ENCODE results near the gene CEP89.

CEP89 gene

GRCh38 chr19:32917616-32917996, 54.2 kb downstream of the CEP89 start:
- TF ChIP-seq, protein P1, sequence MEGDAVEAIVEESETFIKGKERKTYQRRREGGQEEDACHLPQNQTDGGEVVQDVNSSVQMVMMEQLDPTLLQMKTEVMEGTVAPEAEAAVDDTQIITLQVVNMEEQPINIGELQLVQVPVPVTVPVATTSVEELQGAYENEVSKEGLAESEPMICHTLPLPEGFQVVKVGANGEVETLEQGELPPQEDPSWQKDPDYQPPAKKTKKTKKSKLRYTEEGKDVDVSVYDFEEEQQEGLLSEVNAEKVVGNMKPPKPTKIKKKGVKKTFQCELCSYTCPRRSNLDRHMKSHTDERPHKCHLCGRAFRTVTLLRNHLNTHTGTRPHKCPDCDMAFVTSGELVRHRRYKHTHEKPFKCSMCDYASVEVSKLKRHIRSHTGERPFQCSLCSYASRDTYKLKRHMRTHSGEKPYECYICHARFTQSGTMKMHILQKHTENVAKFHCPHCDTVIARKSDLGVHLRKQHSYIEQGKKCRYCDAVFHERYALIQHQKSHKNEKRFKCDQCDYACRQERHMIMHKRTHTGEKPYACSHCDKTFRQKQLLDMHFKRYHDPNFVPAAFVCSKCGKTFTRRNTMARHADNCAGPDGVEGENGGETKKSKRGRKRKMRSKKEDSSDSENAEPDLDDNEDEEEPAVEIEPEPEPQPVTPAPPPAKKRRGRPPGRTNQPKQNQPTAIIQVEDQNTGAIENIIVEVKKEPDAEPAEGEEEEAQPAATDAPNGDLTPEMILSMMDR (IDR thresholded peaks at IDR 0.05; ENCODE audit: insufficient read depth, missing control alignments): no peak
- DNase-seq (ENCODE audit: insufficient read length, low spot score) (no peak), FAIRE-seq (no peak)

DNA sequence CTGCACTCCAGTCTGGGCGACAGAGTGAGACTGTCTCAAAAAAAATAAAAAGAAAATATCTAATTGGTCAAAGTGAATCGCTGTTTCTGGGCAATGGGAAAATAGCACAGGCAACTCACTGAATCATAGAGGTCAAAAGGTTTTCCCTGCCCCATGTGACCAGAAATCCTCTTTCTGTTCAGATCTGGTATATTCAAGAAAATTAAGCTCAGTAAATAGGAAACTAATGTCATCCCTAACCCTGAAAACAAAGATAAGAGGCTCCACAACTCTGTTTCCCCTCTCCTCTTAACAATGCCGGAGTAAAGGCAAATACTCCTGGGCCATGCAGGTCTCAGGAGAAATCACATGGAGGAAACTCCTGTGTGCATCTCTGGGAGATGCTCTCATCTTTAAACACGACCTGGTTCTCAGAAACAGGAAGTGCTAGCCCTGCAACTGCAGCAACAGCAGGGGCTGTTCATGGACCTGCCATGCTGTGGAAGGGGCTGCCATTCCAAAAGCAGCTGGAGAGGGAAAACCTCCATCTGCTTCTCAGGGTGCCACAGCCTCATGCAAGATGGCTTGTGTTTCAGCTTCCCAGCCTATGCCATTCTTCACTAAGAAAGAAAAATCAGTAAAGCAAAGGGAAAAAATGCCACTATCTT, 54.7 kb downstream of the CEP89 start:
- TF ChIP-seq, protein P1 (IDR thresholded peaks at IDR 0.05; ENCODE audit: insufficient read depth, missing control alignments): no peak
- no peak for FAIRE-seq
- DNase-seq (ENCODE audit: insufficient read length, low spot score): no peak

DNA sequence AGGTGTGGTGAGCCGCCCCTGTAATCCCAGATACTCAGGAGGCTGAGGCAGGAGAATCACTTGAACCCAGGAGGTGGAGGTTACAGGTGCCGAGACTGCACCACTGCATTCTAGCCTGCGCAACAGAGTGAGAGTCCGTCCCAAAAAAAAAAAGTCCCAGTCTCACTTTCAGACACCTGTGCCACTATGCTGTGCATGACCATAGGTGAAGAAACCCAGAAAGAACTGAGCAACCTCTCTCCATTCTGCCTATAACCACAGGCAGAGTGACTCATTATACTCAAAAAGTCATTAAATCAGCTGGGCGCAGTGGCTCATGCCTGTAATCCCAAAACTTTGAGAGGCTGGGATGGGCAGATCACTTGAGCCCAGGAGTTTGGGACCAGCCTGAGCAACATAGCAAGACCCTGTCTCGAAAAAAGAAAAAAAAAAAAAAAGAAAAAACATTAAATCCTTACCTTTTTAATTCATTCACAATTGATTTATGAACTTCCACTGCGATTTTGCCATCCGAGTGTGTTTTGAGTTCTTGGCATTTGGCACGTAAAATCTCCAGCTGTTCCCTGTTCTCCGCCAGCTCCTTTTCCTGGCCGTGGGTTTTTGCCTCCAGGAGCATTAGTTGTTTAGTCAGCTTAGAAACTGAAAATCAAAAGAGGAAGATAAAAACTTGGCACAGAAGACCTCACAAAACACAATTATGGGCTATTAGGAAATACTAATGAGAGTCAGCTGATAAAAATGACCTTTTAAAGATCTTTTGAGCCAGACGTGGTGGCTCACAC, 56.7 kb downstream of the CEP89 start:
- TF ChIP-seq, protein P1 (IDR thresholded peaks at IDR 0.05; ENCODE audit: insufficient read depth, missing control alignments): no peak
- no peak for DNase-seq (ENCODE audit: insufficient read length, low spot score)
- no peak for FAIRE-seq

DNA sequence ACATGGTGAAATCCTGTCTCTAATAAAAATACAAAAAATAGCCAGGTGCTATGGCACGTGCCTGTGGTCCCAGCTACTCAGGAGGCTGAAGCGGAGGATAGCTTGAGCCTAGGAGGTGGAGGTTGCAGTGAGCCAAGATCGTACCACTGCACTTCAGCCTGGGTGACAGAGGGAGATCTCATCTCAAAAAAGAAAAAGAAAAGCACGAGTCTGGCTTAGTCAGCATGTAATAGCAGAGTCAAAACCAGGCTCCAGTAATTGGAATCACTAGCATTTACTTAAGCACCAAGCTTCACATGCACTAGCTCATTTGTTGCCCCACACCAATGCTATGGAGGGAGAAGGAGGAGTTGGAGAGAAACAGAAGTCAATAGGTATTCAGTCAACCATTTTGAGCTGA, 60.3 kb downstream of the CEP89 start:
- TF ChIP-seq, protein P1 (IDR thresholded peaks at IDR 0.05; ENCODE audit: insufficient read depth, missing control alignments): no peak
- no peak for DNase-seq (ENCODE audit: insufficient read length, low spot score)
- FAIRE-seq: no peak

DNA sequence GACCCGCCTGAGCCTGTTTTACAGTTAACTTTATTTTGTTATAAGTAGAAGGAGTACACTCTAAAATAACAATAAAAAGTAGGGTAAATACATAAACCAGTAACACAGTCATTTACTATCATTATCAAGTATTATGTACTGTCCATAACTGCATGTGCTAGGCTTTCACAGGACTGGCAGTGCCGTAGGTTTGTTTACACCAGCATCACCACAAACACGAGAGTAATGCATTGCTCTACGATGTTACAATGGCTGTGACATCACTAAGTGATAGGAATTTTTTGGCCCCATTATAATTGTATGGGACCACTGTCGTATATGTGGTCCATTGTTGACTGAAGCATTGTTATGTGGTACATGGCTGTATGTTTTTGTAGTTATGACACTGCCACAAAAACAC, 60.9 kb downstream of the CEP89 start:
- TF ChIP-seq, protein P1 (IDR thresholded peaks at IDR 0.05; ENCODE audit: insufficient read depth, missing control alignments): no peak

GRCh38 chr19:32910094-32910493, 61.7 kb downstream of the CEP89 start:
- TF ChIP-seq, protein P1 (IDR thresholded peaks at IDR 0.05; ENCODE audit: insufficient read depth, missing control alignments): no peak
- DNase-seq (ENCODE audit: insufficient read length, low spot score) (no peak), FAIRE-seq (no peak)

More for the DNA sequence above, 60.9 kb downstream of the CEP89 start:
- FAIRE-seq (no peak), DNase-seq (ENCODE audit: insufficient read length, low spot score) (no peak)

DNA sequence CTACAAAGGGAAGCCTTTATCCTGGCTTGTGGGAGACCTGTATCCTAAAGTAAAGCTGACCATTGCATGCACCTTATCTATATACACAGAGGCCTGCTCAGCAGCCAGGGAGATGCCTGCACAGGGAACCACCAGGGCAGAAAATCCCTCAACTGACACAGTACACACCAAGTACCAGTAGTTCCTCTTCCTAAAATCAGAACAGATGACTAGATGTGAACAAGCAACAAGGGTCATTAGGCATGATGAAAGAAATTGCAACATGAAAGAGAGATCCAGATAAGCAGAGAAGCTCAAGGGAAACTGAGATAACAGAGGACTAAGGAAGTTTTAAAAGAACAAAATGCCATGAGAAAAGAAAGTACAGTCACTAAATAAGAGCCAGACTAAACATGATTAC, 62.5 kb downstream of the CEP89 start:
- no peak for FAIRE-seq
- TF ChIP-seq, protein P1 (IDR thresholded peaks at IDR 0.05; ENCODE audit: insufficient read depth, missing control alignments): no peak

More for the DNA sequence above, 62.5 kb downstream of the CEP89 start:
- no peak for DNase-seq (ENCODE audit: insufficient read length, low spot score)

Data from D721Med (cell line).